HEK293 (cell line): ENCODE results near the gene TIMP2.

Experiments used
- ZNF155 ChIP-seq: fragments of 450-650 bp; formaldehyde crosslinking; IDR thresholded peaks from 2 replicates; pipeline ENCODE4 v1.5.1; 2016; ENCODE audit warnings: missing biosample characterization, missing genetic modification characterization
- ZNF302 ChIP-seq: fragments of 450-650 bp; formaldehyde crosslinking; IDR thresholded peaks from 2 replicates; pipeline ENCODE4 v1.5.1; 2016; ENCODE audit warnings: missing biosample characterization, missing genetic modification characterization, low read depth
- TF ChIP-seq, protein P1 (sequence below): fragments of 450-650 bp; formaldehyde crosslinking; IDR thresholded peaks from 2 replicates; pipeline ENCODE4 v1.5.1; 2016; ENCODE audit warnings: missing biosample characterization, missing genetic modification characterization
- TF ChIP-seq, protein P2 (sequence below): fragments of 450-650 bp; formaldehyde crosslinking; IDR thresholded peaks from 2 replicates; pipeline ENCODE4 v1.5.1; 2016; ENCODE audit warnings: missing biosample characterization, missing genetic modification characterization

DNA sequence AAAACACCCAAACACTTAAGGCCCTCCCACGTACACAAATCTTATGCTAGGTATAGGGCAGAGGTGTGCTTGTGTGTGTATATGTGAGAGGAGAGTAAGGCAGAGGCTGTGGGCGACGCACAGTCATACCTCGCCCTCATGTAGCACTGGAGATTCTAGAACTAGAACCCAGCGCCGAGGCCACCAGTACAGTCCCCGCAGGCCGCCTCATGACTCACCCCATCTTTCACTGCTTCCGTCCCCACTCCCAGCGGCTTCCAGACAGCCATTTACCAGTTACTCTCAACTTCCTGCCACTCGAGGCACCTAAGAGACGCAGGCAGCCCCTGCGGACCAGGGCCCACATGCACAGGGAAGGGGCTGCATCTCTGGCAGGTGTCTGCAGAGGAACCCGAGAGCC is 119.9 kb downstream of the TIMP2 start:
- TF ChIP-seq, protein P1, sequence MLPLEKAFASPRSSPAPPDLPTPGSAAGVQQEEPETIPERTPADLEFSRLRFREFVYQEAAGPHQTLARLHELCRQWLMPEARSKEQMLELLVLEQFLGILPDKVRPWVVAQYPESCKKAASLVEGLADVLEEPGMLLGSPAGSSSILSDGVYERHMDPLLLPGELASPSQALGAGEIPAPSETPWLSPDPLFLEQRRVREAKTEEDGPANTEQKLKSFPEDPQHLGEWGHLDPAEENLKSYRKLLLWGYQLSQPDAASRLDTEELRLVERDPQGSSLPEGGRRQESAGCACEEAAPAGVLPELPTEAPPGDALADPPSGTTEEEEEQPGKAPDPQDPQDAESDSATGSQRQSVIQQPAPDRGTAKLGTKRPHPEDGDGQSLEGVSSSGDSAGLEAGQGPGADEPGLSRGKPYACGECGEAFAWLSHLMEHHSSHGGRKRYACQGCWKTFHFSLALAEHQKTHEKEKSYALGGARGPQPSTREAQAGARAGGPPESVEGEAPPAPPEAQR (tag by site-specific recombination): no peak
- no peak for TF ChIP-seq ZNF302 (tag by site-specific recombination)
- TF ChIP-seq, protein P2, sequence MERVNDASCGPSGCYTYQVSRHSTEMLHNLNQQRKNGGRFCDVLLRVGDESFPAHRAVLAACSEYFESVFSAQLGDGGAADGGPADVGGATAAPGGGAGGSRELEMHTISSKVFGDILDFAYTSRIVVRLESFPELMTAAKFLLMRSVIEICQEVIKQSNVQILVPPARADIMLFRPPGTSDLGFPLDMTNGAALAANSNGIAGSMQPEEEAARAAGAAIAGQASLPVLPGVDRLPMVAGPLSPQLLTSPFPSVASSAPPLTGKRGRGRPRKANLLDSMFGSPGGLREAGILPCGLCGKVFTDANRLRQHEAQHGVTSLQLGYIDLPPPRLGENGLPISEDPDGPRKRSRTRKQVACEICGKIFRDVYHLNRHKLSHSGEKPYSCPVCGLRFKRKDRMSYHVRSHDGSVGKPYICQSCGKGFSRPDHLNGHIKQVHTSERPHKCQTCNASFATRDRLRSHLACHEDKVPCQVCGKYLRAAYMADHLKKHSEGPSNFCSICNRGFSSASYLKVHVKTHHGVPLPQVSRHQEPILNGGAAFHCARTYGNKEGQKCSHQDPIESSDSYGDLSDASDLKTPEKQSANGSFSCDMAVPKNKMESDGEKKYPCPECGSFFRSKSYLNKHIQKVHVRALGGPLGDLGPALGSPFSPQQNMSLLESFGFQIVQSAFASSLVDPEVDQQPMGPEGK (tag by site-specific recombination): no peak
- TF ChIP-seq ZNF155: no peak
